HG02938 (cell line): Measurements from ENCODE around the gene MEGF11.

Source experiments
- ATAC-seq: cut with Tn5 transposase; IDR thresholded peaks from one replicate; pipeline ENCODE4 v1.9.1; 2021; ENCODE audit warnings: mild to moderate bottlenecking, moderate library complexity; ENCODE audit not compliant: unreplicated experiment

Gene MEGF11

GRCh38 chr15:66240240-66240794 lies 13.2 kb downstream of the MEGF11 start:
- ATAC-seq = no peak

- ATAC-seq = no peak
Measured at GRCh38 chr15:66239514-66239913, 14.0 kb downstream of the MEGF11 start.

GRCh38 chr15:66238318-66238717 lies 15.2 kb downstream of the MEGF11 start:
- no peak for ATAC-seq

- ATAC-seq = no peak
Measured at GRCh38 chr15:66237513-66238235, 15.9 kb downstream of the MEGF11 start.

- ATAC-seq = no peak
Measured at GRCh38 chr15:66236806-66237375, 16.7 kb downstream of the MEGF11 start.

GRCh38 chr15:66235866-66236265 lies 17.7 kb downstream of the MEGF11 start:
- no peak for ATAC-seq

GRCh38 chr15:66234798-66235197 lies 18.8 kb downstream of the MEGF11 start:
- ATAC-seq = no peak

GRCh38 chr15:66233487-66234415 lies 19.8 kb downstream of the MEGF11 start:
- ATAC-seq = no peak

- ATAC-seq = no peak
Measured at GRCh38 chr15:66232267-66232625, 21.3 kb downstream of the MEGF11 start.

GRCh38 chr15:66231394-66232266 lies 21.9 kb downstream of the MEGF11 start:
- no peak for ATAC-seq

GRCh38 chr15:66229790-66230465 lies 23.6 kb downstream of the MEGF11 start:
- ATAC-seq = no peak

GRCh38 chr15:66228807-66229735 lies 24.5 kb downstream of the MEGF11 start:
- no peak for ATAC-seq

- no peak for ATAC-seq
Measured at GRCh38 chr15:66226736-66227135, 26.8 kb downstream of the MEGF11 start.

GRCh38 chr15:66225656-66226274 lies 27.8 kb downstream of the MEGF11 start:
- ATAC-seq = no peak

- no peak for ATAC-seq
Measured at GRCh38 chr15:66224946-66225345, 28.6 kb downstream of the MEGF11 start.

GRCh38 chr15:66222273-66223198 lies 31.0 kb downstream of the MEGF11 start:
- ATAC-seq = no peak

GRCh38 chr15:66221126-66221525 lies 32.4 kb downstream of the MEGF11 start:
- no peak for ATAC-seq
